GM12892 (cell line): ENCODE measurements around the gene SNRNP70.
"Not testable (repeated sequence)": the region's sequence is repeated elsewhere in the genome, so short reads cannot be mapped to it uniquely, and the experiment has no call there.

ENCODE experiments used
- POLR2A ChIP-seq: IDR thresholded peaks from 2 replicates; pipeline ENCODE4 v1.6.1; 2011; ENCODE audit warnings: low read depth, low read length, control low read depth
- POLR2AphosphoS5 ChIP-seq: IDR thresholded peaks from 2 replicates; pipeline ENCODE4 v1.6.1; 2011; ENCODE audit warnings: low read depth, low read length, control low read depth

DNA sequence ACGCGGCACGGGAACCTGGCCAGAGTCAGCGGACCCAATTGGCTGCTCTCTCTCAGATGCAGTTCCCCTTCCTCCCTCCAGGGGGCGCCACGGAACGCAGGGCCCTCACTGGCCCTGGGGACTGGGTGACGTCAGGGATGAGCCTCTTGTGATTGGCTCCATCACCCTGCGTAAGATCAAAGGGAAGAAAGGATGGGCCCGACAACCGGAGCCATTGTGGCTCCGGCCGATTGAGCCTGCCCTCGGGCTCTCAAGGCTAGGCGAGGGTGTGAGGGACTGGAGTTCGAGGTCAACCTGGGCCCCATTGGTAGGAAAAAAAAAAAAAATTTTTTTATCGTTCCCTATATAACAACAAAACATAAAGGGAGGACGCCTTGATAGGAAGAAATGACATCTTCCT, 48.4 kb upstream of the SNRNP70 start, which contains the start of gene CGB1:
- not testable (repeated sequence) for TF ChIP-seq POLR2A, POLR2AphosphoS5
